ENCODE results near the gene SP140L. TPM values are rescaled to one million over a fixed set of nuclear protein-coding genes. Genes with fewer than 3 reads are reported as not detected.

SP140L gene
- total RNA-seq, 1 donor from 2014 or later = 3.8 TPM

Other genes with a start within 250 kb of the SP140L start
- gene SP110, start 107.2 kb upstream of the SP140L start, total RNA-seq = 12.2 TPM
- 0.49 TPM for gene SP140, start 101.5 kb upstream of the SP140L start, total RNA-seq
- gene SP100, start 89.0 kb downstream of the SP140L start, total RNA-seq = 39.4 TPM

Data from skin of body (tissue), 1 donor.